ENCODE results near the gene ZNF248.

- no peak for TF ChIP-seq PATZ1 (CRISPR knock-in tag; IDR thresholded peaks at IDR 0.05; ENCODE audit: borderline replicate concordance)
- no peak for TF ChIP-seq CREB5 (CRISPR knock-in tag; IDR thresholded peaks at IDR 0.05; ENCODE audit: low read depth)
- TF ChIP-seq TSHZ2 (CRISPR knock-in tag; IDR thresholded peaks at IDR 0.05): no peak
- TF ChIP-seq ARNTL (CRISPR knock-in tag; IDR thresholded peaks at IDR 0.05; ENCODE audit: borderline replicate concordance, low read depth): no peak
- TF ChIP-seq BACH2 (CRISPR knock-in tag; IDR thresholded peaks at IDR 0.05; ENCODE audit: borderline replicate concordance): no peak
- no peak for TF ChIP-seq SNAI2 (CRISPR knock-in tag; IDR thresholded peaks at IDR 0.05)
- no peak for TF ChIP-seq RARB (CRISPR knock-in tag; IDR thresholded peaks at IDR 0.05)
- TF ChIP-seq ZNF565 (CRISPR knock-in tag; conservative IDR thresholded peaks at IDR 0.05; ENCODE audit: low read depth): no peak
- no peak for TF ChIP-seq ZFP30 (CRISPR knock-in tag; IDR thresholded peaks at IDR 0.05)
- TF ChIP-seq ZNF8 (CRISPR knock-in tag; IDR thresholded peaks at IDR 0.05): no peak
- TF ChIP-seq PPARA (CRISPR knock-in tag; IDR thresholded peaks at IDR 0.05; ENCODE audit: borderline replicate concordance): no peak
- no peak for TF ChIP-seq TOX (CRISPR knock-in tag; IDR thresholded peaks at IDR 0.05; ENCODE audit: borderline replicate concordance)
- no peak for TF ChIP-seq OSR1 (CRISPR knock-in tag; IDR thresholded peaks at IDR 0.05)
- TF ChIP-seq ISL1 (CRISPR knock-in tag; IDR thresholded peaks at IDR 0.05): no peak
These were observed 99.3 kb downstream of the ZNF248 start for GRCh38 chr10:37758074-37758473.
